Stimulated activated CD8-positive, alpha-beta memory T cell treated with anti-CD3 and anti-CD28 coated beads, Interleukin-7, amount 100 ng/mL, for 4 hours (primary cell): ENCODE measurements around the gene COL6A1.

Experiments used
- DNase-seq, 2 donors: peaks; one replicate each; pipeline ENCODE4 v3.0.0-alpha.2; 2020; ENCODE audit warnings: low read depth in 2 of 2

The COL6A1 gene, protein sequence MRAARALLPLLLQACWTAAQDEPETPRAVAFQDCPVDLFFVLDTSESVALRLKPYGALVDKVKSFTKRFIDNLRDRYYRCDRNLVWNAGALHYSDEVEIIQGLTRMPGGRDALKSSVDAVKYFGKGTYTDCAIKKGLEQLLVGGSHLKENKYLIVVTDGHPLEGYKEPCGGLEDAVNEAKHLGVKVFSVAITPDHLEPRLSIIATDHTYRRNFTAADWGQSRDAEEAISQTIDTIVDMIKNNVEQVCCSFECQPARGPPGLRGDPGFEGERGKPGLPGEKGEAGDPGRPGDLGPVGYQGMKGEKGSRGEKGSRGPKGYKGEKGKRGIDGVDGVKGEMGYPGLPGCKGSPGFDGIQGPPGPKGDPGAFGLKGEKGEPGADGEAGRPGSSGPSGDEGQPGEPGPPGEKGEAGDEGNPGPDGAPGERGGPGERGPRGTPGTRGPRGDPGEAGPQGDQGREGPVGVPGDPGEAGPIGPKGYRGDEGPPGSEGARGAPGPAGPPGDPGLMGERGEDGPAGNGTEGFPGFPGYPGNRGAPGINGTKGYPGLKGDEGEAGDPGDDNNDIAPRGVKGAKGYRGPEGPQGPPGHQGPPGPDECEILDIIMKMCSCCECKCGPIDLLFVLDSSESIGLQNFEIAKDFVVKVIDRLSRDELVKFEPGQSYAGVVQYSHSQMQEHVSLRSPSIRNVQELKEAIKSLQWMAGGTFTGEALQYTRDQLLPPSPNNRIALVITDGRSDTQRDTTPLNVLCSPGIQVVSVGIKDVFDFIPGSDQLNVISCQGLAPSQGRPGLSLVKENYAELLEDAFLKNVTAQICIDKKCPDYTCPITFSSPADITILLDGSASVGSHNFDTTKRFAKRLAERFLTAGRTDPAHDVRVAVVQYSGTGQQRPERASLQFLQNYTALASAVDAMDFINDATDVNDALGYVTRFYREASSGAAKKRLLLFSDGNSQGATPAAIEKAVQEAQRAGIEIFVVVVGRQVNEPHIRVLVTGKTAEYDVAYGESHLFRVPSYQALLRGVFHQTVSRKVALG

GRCh38 chr21:45981151-45982091, at the start of gene COL6A1:
COL6A1 (plus strand) TSS chr21:45981770; CDS start chr21:45981851, 81 bp downstream.
- DNase-seq: peak; percentile 23 to 44

GRCh38 chr21:45932922-45933502, 48.6 kb upstream of the COL6A1 start:
- no peak for DNase-seq

- DNase-seq: no peak
These were observed 47.5 kb upstream of the COL6A1 start for GRCh38 chr21:45934085-45934484.

GRCh38 chr21:45934554-45934953, 47.0 kb upstream of the COL6A1 start:
- DNase-seq: no peak

GRCh38 chr21:45935628-45936027, 45.9 kb upstream of the COL6A1 start:
- no peak for DNase-seq

GRCh38 chr21:45937721-45938452, 43.7 kb upstream of the COL6A1 start:
- no peak for DNase-seq

- DNase-seq: no peak
These were observed 43.2 kb upstream of the COL6A1 start for GRCh38 chr21:45938453-45938755.

- no peak for DNase-seq
These were observed 42.6 kb upstream of the COL6A1 start for GRCh38 chr21:45938811-45939520.

GRCh38 chr21:45939521-45940045, 42.0 kb upstream of the COL6A1 start:
- no peak for DNase-seq

DNA sequence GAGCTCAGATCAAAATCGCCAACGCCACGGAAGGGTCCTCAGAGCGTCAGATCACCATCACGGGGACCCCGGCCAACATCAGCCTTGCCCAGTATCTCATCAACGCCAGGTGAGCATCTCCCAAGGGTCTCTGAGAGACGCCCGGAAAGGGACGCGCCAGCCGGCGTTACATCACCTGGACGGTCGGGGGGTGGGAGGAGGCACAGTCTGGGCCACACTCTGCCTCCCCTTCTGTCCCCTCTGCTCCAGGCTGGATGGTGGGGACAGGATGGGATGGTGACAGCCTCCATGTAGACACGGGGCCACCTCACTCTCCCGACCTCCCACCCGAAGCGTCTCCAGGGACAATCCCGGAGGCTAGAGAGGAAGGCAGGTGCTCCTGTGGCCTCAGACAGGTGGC, 41.5 kb upstream of the COL6A1 start:
- no peak for DNase-seq

GRCh38 chr21:45940621-45941337, 40.8 kb upstream of the COL6A1 start:
- no peak for DNase-seq

DNA sequence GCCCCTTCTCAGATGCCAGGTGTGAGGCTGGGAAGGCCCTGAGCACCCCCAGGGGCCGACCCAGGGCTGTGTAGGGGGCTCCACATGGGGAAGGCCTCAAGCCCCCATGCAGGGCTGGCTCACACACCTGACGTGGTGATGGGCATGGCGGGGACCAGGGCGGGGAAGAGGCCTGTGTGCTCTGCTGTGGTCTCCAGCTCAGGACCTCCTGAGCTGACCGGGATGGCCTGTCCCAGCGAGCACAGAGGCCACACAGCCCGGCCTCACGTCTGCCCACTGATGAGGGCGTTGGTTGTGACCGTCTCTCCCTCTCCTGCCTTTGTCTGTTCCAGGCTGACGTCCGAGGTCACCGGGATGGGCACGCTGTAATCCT, 40.2 kb upstream of the COL6A1 start:
- DNase-seq: no peak

DNA sequence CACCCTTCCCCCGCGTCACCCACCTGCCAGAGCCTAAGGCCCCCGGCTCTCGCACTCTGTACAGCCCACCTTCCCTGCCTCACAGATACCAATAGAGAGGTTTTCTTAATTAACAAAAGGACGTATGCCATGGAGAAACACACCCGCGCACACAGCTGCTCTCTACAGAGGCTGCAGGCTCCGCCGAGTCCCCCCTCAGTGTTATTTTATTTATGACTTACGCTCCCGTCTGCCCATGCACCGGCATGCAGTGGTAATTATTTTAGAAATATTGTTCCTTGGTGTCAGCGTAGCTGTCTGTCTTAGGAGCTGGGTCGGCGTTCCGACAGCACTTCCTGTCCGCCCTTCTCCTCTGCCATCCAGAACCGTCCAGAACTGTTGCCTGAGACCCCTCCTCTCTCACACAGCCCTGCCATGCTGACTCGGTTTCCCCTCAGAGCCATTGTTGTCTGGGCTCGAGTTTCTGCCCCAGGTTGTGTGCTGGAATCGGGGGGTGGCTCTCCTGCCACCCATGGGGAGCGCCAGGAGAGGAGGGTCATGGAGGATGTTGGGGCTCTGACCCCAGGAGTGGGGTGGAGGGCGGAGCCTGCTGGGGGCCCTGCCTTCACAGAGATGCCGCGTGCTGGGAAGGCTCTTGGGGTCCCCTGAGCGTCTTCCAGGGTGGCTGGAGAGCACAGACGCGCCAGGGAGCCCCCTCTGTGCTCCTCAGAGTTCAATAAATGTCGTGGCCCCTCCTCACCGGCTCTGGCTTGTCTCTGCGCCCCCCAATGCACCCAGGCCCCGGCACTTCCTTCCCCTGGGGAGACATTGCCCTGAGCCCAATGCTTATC, 39.6 kb upstream of the COL6A1 start:
- DNase-seq: no peak

- no peak for DNase-seq
These were observed 38.6 kb upstream of the COL6A1 start for GRCh38 chr21:45942755-45943629.

DNA sequence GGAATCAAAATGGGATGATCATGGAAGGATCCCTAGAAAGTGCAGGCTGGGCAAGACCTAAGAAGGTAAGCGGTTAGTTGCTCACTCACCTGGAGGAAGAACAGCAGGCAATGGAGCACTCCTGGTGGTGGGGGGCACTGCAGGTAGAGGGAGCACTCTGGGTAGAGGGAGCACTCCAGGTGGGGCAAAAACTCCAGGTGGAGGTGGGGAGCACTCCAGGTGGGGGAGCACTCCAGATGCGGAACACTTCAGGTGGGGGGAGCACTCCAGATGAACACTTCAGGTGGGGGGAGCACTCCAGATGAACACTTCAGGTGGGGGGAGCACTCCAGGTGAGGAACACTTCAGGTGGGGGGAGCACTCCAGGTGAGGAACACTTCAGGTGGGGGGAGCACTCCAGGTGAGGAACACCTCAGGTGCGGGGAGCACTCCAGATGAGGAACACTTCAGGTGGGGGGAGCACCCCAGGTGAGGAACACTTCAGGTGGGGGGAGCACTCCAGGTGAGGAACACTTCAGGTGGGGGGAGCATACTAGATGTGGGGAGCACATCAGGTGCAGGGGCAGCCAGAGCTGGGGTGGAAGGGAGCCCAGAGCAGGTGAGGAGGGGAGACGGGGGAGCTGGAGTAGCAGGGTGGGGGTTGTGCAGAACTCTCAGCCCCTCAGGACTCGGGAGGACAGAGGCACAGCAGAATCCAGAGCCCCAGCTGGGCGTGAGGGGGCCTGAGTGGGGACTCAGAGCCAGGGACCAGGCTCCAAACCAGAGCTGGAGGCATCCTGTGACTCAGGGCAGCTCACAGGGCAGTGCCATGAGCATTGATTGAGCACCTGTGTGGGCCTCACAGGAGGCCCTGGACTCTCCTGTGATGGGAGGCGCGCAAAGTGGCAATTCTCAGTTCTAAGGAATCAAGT, 37.7 kb upstream of the COL6A1 start:
- no peak for DNase-seq

GRCh38 chr21:45944601-45945000, 37.0 kb upstream of the COL6A1 start:
- DNase-seq: no peak
